GM21423 (cell line): ENCODE results near the gene TESMIN.
A peak's percentile ranks its signal among the peaks of the same experiment; 100 is the strongest.

ENCODE experiments used
- ATAC-seq: cut with Tn5 transposase; IDR thresholded peaks from one replicate; pipeline ENCODE4 v1.9.1; 2021; ENCODE audit warnings: mild to moderate bottlenecking, moderate library complexity; ENCODE audit not compliant: unreplicated experiment

Gene TESMIN

DNA sequence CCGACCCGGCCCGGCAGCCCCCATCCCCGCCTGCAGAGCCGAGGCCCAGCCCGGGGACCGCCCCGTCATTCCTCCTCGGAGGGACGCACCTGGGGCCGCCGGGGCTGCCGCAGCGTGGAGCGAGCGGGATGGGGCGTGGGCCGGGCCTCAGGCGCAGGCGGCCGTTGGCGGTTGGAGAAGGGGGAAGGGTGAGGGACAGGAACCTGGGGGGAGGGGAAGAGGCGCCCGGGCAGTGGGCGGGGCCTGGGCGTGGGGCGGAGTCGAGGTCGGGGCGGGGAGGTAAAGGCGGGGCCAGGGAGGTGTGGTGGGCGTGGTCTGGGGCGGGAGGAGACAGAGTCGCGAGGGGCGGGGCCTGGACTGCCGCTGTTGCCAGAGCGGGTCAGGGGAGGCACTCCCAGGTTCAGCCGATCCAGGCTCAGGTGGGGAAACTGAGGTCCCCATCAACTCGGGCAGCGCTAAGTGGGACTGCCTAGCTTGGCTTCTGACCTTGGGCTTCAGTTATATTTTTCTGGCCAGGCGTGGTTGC lies at the start of gene TESMIN:
TSS of gene TESMIN (minus strand) at position 190 of the 526 bp plus-strand sequence. CDS start 860 bp downstream, outside the sequence.
- ATAC-seq: peak; percentile 58

DNA sequence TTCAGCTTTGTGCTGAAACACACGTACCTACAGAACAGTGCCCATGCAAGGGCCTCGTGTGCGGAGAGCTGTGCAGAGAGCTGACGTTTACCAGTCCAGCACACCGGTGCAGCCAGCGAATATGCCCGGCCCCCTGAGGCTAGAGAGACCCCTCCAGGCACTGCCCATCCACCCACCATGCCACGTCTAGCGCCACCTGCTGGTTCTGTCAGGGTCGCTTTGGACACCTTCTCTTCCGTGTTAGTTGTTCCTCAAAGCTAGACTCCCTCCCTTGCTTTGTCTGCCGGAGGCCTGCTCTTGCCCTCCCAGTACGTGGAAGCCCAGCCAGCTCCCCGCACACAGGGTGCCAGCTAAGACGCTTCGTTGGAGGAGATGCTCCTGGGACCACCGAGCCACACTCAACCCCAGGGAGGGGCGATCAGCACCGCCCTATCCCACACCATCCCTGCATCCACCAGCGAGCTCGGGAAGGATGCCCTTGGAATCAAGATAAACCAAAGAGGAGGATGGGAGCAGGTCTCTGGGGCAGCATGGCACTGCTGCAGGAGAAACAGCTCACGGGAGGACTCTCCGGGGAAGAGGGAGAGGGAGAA lies 47.0 kb upstream of the TESMIN start:
- no peak for ATAC-seq

DNA sequence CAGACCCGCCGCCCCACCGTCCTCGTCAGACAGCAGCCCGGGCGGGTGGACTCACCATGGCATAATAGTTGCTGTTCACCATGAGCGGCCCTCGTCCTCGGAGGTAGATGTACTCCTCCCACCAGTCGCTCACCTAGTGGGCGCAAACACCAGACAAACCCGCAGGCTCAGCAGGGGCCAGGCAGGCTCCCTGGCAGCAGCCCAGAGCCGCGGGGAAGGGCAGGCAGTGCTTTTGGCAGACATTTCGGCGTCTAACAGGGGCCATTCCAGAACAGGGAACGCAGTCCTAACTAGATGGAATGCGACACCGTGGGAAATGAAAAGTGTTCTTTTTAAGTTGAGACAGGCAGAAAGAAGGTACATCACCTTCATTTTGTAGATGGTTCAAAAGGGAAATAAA lies 45.5 kb upstream of the TESMIN start:
- no peak for ATAC-seq

GRCh38 chr11:68792400-68792966 lies 41.2 kb upstream of the TESMIN start:
- no peak for ATAC-seq

DNA sequence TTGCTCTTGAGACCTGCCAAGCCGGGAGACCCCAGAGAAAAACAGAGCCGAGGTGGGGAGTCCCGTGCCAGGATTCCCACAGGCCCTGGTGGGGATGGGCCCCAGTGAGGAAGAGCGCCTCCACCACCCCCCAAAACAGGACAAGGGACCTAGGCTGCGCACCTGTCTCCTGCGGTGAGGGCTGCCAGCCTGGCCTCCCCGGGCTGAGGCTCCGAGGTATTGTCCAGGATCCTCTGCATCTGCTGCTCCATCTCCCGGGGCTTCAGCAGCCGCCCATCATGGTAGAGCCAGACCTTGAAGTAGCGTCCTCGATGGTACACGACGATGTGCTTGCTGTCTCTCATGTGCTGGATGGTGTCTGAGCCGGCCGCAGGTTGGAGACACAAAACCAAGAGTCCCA lies 33.3 kb upstream of the TESMIN start:
- no peak for ATAC-seq

- no peak for ATAC-seq
Measured at GRCh38 chr11:68783216-68783821, 32.0 kb upstream of the TESMIN start.

- ATAC-seq: no peak
Measured at GRCh38 chr11:68782711-68783110, 31.4 kb upstream of the TESMIN start.

GRCh38 chr11:68780829-68781228 lies 29.5 kb upstream of the TESMIN start:
- ATAC-seq: no peak

GRCh38 chr11:68778205-68778604 lies 26.9 kb upstream of the TESMIN start:
- no peak for ATAC-seq

DNA sequence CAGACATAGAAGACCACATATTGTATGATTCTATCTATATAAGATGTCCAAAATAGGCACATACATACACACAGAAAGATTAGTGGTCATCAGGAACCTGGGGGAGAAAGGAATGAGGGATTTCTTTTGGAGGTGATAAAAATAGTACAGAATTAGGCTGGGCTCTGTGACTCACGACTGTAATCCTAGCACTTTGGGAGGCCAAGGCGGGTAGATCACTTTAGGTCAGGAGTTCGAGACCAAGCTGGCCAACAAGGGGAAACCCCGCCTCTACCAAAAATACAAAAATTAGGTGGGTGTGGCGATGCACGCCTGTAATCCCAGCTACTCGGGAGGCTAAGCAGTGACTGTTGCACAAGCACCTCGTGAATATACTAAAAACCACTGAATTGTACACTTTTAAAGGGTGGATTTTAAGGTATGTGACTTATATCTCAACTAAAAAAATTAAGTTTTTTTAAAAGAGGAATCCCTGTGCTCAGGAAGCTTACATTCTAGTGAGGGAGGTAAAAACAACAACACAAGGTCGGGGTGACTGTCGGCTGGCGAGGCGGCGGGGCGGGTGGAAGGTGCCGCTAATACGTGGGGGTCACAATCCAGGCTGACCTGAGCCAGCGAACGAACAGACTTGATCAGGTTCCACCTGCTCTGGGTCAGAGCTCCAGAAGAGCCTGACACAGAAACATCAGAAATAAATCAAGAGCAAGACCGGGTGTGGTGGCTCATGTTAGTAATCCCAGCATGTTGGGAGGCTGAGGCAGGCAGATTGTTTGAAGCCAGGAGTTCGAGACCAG lies 25.3 kb upstream of the TESMIN start:
- ATAC-seq: no peak

GRCh38 chr11:68775951-68776388 lies 24.6 kb upstream of the TESMIN start:
- ATAC-seq: no peak

DNA sequence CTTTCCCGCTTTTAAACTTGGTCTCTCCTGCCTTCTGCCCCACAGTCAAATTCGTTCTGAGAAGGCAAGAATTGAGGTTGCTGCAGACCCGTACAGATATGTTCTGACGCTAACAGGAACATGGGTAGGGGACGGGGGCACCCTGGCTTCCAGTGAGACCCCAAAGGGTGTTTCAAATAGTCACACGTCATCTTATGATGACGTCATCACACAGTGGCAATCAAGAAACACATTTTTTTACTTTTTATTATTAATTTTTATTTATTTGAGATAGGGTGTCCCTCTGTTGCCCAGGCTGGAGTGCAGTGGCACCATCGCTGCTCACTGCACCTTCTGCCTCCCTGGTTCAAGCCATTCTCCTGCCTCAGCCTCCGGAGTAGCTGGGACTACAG lies 22.9 kb upstream of the TESMIN start:
- ATAC-seq: no peak

GRCh38 chr11:68773521-68774193 lies 22.3 kb upstream of the TESMIN start:
- ATAC-seq: no peak

DNA sequence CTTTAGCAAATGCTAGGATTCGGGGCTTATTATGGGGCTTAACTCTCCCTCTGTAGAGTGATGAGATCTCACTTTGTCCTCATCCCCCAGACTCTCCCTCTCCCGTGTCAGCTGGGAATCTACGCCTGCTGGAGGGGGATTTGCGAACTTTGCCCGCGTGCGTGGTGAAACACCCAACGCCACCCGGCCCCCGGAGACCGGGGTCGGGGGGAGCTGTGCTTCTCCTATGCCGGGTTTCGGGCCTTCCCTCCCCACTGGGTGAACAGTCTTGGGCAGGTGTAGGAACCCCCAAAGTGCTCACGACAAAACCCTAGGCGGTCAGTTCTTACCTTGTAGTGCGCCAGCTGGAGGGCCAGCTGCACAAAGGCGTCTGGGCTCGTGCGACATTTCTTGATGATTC lies 21.6 kb upstream of the TESMIN start:
- no peak for ATAC-seq

- no peak for ATAC-seq
Measured at GRCh38 chr11:68770781-68771180, 19.5 kb upstream of the TESMIN start.

DNA sequence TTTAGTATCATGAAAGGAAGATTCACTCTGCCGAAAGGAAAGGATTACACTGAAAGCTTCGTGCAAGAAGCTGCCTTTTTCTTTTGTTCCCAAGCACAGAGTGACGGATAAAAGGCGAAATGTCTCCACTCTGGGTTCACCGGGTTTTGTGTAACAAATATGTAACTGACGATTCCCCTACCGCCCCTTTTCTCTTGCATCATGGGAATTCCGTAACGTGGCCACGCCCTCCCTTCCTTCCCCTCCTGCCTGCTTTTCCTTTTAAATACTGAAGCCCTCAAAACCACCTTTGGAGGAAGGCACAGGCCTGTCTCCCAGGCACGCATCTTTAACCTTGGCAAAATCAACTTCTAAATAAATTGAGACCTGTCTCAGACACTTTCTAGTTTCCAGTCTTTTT lies 16.4 kb upstream of the TESMIN start:
- no peak for ATAC-seq

DNA sequence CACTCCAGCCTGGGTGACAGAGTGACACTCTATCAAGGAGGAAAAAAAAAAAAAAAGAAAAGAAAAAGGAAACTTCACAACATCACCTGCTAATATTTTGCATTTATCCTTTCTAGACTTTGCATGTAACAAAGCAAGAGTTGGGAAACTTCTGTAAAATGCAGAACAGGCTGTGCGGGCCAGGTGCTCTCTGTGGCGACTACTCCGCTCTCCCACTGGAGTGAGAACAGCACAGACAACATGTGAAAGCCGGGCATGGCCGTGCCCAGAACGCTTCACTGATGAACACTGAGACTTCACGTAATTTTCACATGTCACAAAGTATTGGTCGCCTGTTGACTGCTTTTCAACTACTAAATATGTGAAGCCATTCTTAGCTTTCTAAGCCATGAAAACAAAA lies 15.5 kb upstream of the TESMIN start:
- no peak for ATAC-seq

DNA sequence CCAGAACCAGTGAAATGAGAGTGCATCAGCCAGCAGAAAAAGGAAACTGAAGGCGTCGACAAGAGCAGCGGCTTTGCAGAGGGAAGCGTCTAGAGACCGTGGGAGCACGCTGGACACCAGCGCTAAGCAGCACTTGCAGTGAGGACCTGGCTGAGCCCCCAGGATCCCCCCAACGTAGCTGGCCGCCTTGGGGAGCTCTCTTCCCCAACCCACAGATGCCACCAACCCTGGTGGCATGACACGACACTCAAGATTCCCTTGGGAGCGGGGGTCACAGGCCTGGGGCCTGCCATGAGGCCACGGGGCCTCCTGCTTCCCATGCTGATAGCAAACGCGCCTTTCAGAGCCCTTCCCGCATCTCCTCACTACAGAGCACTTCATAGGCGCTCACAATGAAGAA lies 13.4 kb upstream of the TESMIN start:
- ATAC-seq: no peak

DNA sequence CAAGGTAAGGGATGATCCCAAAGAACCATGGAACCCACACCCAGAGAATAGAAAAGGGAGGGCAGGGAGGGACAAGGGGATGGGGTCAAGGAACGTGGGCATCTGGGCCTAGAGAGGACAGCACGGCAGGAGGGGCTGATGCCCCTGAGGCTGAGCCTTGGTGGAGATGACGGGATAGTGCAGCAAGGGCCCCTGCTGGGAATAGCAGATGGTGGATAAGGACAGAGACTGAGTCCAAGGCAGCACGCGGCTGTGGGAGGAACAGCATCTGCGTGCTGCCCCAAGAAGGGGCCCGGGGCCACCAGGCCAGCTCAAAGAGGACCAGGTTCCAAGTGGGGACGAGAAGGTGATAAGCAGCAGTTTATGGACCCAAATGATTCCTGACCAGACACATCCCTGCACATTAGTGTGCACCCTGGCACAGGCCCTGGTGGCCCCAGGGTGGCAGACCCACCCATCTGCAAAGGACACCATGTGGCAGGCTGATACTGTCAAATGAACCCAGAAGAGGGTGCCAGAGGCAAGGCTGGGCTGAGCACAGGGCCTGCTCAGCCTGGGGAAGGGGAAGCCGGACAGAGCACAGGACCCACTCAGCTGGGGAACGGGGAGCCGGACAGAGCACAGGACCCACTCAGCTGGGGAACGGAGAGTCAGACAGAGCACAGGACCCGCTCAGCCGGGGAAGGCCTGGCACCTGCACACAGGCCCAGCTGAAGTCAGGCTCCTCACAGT lies 12.8 kb upstream of the TESMIN start:
- no peak for ATAC-seq

DNA sequence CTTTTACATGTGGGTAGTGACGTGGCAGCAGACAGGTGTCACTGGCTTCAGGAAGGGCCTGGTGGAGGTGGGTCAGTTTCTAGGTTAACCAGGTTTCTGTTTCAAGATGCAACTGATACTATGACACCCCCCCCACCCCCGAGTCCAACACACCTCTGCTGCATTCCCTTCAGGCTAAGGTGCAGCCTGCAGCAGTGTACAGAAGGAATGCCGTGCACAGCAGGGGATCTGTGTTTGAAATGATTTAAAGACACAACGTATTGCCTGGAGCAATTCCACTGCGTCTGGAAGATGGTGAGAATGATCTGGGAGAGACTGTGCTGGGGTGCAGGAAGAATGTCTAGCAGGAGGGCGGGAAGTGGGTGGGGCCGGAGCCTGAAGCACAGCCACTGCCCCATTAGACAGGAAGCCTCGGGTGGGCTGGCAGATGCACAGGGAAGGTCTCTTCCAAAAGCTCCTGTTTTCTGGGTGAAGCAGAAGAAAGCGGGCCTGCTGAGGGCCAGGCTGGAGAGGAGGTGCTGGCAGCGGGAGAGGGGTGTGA lies 11.9 kb upstream of the TESMIN start:
- no peak for ATAC-seq
